Central memory CD4-positive, alpha-beta T cell (primary cell): Measurements from ENCODE around the gene SLC5A3.

Experiments
- DNase-seq: peaks from one replicate; pipeline ENCODE4 v3.0.0; 2022

Gene SLC5A3

DNA sequence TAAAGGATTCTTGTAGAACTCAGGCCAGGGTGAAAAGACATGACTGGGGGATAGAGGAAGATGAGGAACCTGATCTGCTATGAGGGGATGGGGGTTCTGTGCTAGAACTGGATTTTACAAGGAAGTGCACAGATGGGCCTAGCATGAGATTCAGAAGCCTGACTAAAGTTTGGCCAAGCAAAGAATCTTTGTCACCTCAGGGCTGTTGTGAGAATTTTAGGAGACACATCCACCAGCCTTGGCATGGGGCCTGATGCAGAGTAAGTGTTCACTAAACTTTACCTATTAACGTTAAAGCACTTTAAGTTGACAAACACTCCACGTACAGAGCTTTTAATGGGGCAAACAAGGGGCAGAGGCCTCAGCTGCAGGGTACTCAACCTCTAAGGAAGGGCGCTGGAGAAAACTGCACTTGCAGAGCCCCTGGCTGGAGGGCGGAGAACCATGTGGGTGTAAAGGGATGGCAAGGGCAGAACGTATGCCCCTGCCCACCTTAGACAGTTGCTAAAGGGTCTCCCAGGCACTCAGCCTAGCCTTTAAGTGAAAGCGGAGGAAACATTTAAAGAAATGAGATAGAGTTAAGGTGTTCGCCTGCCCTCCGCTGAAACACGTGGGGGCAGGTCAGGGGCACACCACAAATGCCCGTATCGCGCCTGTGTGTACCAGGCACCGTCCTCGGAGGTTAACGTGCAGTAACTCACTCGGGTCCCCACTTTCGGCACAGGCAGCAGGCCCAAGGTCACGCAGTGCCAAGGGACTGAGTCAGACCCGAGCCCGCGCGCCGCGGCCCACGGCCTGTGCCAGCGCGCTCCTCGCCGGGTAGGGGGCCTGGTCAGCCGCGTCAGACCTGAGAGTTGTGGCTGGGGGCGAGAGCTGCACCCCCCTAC lies 990 bp upstream of the SLC5A3 start:
- no peak for DNase-seq

GRCh38 chr21:34073749-34074282 lies 438 bp downstream of the SLC5A3 start:
- no peak for DNase-seq

DNA sequence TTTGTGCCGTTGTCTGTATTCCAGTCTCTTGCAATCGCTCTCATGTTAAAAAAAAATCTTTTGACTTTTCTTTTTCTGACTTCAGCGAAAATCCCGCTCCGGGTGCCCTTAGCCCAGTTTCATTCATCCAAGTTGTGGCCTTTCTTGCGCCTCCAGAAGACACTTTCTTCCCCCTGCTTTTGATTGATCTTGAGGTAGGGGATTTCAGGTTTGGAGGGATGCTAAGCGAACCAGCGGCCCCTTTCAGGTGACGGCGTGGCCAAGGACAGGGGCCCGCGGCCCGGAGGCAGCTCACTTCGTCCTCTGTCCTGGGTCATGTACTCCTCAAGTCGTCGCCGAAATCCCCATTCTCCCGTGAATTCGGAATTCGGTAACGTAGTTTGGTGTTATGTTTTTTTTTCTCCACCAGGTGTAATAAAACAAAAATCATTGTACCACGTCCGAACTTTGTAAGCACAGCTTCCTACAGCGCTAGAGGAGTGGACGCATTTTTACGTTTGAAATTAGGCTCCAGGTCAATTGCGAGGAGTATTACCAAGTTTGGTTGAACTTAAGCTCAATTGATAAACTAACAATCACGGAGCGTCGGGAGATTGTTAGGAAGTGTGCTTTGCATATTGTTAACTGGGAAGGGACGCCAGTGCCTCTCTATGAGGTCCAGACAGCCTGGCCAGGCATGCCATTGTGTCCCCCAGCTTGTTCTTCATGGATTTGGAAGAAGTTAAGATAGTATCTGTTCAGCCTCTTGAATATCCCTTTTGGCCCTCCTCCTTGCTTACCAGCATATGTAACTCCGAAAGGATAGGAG lies 1.1 kb downstream of the SLC5A3 start:
- DNase-seq = no peak

- DNase-seq = no peak
Observed at GRCh38 chr21:34075091-34075425, 1.7 kb downstream of the SLC5A3 start.

- no peak for DNase-seq
Observed at GRCh38 chr21:34075760-34076660, 2.6 kb downstream of the SLC5A3 start.

GRCh38 chr21:34076835-34077234 lies 3.5 kb downstream of the SLC5A3 start:
- DNase-seq = no peak

GRCh38 chr21:34077888-34078287 lies 4.5 kb downstream of the SLC5A3 start:
- DNase-seq = no peak

GRCh38 chr21:34078915-34079314 lies 5.5 kb downstream of the SLC5A3 start:
- DNase-seq = no peak

GRCh38 chr21:34080710-34081109 lies 7.3 kb downstream of the SLC5A3 start:
- DNase-seq = no peak

- no peak for DNase-seq
Observed at GRCh38 chr21:34082769-34083168, 9.4 kb downstream of the SLC5A3 start.

- no peak for DNase-seq
Observed at GRCh38 chr21:34083357-34083756, 10.0 kb downstream of the SLC5A3 start.

DNA sequence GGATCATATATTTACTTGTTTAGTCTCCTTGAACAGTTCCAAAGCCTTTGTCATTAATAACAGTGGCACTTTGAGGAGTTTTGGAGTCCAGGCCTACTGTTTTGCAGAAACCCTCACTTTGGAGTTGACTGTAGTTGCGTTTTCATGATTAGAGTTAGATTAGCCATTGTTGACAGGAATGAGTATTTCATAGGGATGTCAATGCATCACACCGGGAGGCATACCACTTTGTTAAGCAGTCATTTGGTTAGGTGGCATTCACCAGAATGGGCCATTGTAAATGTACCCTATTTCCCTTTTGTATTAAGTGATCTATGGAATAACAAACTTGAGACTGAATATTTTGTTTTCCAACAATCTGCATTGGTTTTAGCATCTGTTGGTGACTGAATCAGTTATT lies 11.8 kb downstream of the SLC5A3 start:
- no peak for DNase-seq

- no peak for DNase-seq
Observed at GRCh38 chr21:34086887-34087306, 13.5 kb downstream of the SLC5A3 start.

- no peak for DNase-seq
Observed at GRCh38 chr21:34088752-34089151, 15.4 kb downstream of the SLC5A3 start.

DNA sequence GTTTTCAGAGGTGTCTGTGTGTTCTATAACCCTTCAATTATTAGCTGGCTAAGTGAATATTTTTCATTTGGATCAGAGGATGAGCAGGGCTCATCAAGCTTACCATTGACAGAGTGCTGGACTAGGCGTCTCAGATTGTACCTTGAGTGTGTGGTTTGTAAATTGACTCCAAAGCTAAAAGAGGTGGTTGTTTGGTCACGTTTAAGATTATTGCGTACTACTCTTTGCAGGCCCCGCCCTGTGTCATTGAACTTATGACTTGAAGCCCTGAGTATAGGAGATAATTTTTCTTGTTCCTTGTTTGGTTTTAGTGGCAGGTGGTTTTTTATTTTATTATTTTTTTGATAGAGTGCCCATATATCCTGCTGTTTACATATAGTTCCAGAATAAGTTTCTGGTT lies 17.7 kb downstream of the SLC5A3 start:
- no peak for DNase-seq

GRCh38 chr21:34091607-34092006 lies 18.2 kb downstream of the SLC5A3 start:
- DNase-seq = no peak

- DNase-seq = no peak
Observed at GRCh38 chr21:34092262-34092921, 19.0 kb downstream of the SLC5A3 start.

- no peak for DNase-seq
Observed at GRCh38 chr21:34093083-34093482, 19.7 kb downstream of the SLC5A3 start.

GRCh38 chr21:34094949-34095348 lies 21.6 kb downstream of the SLC5A3 start:
- no peak for DNase-seq

GRCh38 chr21:34097442-34097841 lies 24.1 kb downstream of the SLC5A3 start:
- no peak for DNase-seq

DNA sequence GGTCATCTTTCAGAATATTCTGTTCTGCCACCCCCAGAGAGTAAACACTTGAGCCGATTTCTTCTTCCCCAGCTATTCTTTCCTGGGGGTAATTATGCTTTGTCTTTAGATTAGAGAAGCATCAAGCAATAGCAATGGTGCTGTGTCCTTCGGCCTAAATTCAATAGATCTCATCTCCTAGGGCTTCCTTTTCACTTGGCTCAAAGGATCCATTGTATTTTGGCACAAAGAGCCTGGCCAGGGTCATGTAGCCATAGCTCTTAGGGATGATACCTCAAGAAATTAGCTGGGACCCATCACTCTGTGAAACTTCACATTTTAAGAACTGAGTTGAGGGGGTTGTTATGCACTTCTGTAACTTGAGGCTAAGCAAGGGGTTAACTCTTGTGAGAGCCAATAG lies 27.0 kb downstream of the SLC5A3 start:
- DNase-seq = no peak

DNA sequence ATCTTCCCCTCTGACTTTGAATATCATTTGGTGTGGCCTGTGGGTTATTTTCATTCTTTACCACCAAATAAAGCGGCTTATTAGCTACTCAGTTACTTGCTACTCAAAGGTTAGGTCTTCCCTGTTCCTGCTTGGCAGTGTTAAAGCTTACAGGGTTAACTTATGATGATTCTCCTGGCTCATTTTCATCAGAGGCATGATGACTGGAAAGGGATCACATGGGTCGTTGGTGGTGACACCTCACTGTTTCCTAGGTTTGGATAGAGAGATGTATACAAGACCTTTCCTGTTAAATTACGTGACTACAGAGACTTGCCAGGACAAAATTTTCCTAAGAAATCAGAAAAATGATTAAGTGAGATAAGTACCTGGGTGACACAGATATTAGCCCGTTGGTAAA lies 27.4 kb downstream of the SLC5A3 start:
- DNase-seq = no peak
